Tongue (tissue), 2 donors: Measurements from ENCODE around the gene PLPPR3. TPM values are rescaled to one million over a fixed set of nuclear protein-coding genes. Genes with fewer than 3 reads are reported as not detected.
"Not testable (repeated sequence)": the region's sequence is repeated elsewhere in the genome, so short reads cannot be mapped to it uniquely, and the experiment has no call there.

Experiments
- DNase-seq: peaks from one replicate; pipeline ENCODE4 v3.0.0-alpha.2; 2015
- total RNA-seq: library from RNA; depleted of rRNA; stranded (reverse); fragments of >200 nt; gene quantifications from one replicate; pipeline ENCODE4 v1.2.3, GENCODE V29; 2014

Gene PLPPR3
- total RNA-seq, 1 donor from 2014 or later, result 0.31 TPM

DNA sequence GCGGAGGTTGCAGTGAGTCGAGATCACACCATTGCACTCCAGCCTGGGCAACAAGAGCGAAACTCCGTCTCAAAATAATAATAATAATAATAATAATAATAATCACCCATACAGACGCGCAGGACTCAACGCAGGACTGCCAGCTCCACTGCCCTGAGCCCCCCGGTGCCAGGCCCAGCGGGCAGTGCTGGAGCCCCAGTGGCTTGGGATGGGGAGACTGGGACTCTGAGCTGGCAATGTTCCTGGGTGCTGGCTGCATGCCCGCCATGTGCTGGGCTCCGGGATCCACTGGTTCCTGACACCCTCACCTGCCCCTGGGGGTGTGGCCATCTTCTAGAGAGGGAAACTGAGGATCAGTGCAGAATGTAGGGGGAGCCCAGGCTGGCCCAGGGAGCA lies 5.6 kb upstream of the PLPPR3 start:
- DNase-seq, result no peak

DNA sequence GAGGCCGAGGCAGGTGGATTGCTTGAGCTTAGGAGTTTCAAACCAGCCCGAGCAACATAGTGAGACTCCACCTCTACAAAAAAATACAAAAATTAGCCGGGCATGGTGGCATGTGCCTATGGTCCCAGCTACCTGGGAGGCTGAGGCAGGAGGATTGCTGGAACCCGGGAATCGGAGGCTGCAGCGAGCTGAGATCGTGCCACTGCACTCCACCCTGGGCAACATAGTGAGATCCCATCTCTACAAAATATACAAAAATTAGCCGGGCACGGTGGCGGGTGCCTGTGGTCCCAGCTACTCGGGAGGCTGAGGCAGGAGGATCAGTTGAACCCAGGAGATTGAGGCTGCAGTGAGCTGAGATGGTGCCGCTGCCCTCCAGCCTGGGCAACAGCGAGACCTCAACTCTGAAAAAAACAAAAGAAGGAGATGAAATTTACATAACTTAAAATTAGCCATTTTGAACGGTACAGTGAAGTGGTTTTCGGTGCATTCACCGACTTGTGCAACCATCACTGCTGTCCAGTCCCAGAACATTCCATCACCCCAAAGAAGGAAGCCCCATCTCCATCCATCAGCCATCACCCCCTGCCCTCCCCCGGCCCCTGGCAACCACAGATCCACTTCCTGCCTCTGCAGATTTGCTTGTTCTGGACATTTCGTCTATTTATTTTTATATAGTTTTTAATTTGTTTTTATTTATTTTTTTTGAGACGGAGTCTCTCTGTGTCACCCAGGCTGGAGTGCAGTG lies 4.3 kb upstream of the PLPPR3 start:
- no peak for DNase-seq

DNA sequence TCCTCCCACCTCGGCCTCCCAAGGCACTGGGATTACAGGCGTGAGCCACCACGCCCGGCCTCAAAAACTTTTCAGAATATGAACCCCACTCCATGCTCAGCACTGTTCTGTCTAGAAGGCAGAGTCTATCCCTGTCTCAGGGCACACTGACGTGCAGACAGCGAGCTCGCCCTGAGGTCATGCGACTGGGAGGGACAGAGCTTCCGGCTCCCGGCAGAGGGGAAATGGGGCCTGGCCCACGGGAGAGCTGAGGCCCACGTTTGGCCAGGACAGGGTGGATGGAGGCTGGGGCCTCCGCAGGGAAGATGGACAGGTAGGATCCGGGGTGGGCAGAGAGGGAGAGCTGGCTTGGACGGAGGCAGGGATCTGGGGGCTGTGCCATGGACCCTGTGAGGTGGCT lies 3.1 kb upstream of the PLPPR3 start:
- no peak for DNase-seq

DNA sequence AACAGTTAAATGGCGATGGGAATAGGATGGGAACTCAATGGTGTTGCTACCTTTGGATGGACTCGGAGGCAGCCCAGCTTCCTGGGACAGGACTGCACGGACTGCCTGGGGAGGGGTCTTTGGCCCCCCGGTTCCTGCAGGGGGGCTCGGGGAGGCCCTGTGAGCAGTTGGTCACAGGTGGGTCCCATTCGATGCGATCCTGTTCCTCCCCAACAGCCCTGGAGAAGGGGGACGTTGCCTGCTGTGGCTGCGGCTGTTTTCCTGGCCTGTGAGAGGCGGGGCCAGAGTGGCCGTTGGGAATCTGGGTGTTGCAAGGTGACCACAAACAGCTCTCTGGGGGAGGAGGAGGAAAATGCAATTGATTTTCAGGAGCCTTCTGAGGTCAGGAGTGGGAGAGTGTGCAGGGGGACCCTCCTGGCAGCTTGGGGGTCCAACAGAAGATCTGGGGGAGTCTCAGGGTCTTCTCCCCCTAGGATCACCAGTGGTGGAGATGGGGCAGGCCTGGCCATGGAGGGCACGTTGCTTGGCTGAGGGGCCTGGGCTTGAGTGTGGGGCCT lies 1.9 kb upstream of the PLPPR3 start:
- no peak for DNase-seq

DNA sequence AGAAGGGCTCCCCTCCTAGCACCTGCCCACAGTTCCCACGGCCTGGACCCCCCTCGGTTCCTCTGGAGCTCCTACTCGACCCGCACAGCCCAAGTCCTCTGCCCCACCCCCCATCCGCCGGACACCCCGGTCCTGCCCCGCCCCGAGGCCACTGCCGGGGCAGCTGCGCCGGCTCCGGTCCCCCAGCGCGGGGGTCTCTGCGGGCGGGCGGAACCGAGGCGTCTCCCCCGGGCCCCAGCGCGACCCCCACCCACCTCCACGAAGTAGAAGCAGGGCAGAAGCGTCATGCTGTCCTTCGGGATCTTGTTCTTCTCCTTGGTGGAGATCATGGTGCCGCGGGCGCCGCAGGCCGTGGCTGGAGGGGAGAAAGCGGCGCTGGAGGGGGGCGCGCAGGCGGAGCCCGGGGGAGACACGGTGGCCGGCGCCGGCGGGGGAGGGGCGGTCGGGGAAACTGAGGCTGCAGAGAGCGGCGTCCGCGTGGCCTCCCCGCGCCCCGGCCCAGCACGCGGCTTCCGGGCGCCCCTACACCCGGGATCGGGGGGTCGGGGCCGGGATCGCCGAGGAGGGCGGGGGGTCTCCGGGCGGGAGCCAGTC lies 427 bp downstream of the PLPPR3 start:
- no peak for DNase-seq

DNA sequence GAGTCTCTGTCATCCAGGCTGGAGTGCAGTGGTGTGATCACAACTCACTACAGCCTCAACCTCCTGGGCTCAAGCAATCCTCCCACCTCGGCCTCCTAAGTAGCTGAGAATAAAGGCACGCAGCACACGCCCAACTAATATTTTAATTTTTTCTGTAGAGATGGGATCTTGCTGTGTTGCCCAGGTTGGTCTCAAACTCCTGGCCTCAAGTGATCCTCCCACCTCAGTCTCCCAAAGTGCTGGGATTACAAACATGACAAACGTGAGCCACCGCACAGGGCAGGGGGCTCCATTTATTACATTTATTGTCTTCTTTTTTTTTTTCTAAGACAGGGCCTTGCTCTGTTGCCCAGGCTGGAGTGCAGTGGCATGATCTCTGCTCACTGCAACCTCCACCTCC lies 1.5 kb downstream of the PLPPR3 start:
- not testable (repeated sequence) for DNase-seq

DNA sequence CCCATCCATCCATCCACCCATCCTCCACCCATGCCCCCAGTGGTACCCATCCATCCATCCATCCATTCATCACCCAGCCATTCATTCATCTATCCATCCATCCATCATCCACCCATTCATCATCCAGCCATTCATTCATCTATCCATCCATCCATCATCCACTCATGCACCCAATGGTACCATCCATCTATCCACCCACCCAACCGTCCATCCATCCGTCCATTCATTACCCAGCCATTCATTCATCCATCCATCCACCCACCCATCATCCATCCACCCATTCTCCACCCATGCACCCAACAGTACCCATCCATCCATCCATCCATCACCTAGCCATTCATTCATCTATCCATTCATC lies 5.3 kb downstream of the PLPPR3 start:
- no peak for DNase-seq

DNA sequence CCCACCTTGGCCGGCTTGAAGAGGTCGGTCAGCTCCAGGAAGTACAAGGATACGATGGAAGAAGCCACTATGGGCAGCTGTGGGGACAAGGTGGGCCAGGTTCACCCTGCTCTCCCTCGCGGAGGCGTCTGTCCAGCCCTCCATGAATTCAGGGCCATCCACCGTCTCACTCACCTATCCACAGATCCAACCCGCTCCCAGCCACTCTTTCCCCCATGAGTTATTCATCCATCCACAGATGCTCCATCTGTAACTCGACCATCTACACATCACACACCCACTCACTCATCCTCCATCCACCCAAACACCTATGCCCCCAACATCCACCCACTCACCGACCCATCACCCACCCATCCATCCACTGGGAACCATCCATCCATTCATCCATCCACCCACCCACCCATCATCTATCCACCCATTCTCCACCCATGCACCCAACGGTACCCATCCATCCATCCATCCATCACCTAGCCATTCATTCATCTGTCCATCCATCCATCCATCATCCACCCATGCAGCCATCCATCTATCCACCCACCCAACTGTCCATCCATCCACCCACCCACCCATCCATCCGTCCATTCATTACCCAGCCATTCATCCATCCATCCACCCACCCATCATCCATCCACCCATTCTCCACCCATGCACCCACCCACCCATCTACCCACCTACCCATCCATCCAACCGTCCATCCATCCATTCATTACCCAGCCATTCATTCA lies 5.8 kb downstream of the PLPPR3 start:
- no peak for DNase-seq

DNA sequence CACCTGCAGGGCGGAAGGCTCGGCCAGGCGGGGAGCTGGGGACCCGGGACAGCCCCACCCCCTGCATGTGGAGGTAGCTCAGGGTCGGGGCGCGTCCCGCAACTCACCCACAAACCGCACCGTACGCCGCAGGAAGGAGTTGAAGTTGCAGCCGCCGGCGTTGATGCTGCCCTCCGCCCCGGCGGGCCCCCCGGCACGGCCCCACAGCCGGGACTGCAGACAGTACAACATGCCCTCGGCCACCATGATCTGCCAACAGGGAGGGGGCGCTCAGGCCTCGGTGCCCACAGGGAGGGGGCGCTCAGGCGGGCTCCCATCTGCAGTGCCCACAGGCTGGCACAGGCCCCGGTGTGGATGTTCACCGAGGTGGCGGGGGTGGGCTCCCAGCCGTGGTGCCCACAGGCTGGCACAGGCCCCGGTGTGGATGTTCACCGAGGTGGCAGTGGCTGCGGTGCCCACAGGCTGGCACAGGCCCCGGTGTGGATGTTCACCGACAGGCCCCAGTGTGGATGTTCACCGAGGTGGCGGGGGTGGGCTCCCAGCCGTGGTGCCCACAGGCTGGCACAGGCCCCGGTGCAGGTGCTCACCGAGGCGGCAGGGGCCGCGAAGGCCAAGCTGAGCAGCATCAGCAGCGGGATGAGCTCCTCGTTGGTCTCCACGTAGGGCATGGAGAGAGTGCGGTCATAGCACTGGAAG lies 6.5 kb downstream of the PLPPR3 start:
- no peak for DNase-seq

DNA sequence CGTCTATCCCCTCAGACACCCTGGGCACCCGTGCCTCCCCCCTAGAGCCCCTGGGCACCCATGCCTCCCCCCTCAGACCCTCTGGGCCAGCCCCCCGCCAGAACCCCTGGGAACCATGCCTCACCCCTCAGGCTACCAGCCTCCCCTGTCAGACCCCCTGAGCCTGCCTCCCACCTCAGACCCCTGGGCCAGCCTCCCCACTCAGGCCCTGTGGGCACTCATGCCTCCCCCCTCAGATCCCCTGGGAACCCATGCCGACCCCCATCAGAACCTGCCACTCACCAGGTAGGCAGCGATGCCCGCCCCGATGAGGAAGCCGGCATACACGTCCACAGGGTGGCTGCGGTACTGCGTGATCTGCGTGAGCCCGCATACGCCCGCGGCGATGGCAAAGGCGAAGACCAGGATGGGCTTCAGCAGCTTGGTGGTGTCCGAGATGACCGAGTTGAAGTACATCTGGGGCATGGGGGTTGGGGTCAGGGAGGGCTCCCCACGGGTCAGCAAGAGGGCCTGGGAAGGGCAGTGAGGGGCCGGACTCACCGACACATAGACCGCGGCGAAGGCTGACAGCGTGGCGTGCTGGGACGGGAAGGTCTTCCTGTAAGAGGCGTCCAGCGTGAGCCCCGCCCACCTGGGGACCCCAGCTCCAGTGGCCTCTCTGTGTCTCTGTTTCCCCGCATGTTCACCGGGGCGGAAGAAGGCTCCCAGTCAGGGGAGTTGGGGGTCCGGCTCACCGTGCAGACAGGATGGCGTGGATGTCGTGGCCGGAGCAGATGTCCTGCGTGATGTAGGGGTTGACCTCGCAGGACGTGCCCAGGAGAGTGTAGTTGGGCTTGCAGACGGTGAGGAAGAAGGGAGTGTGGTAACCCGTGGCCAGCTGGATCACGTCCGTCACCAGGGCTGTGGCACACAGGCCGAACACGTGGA lies 7.3 kb downstream of the PLPPR3 start:
- DNase-seq, result no peak

DNA sequence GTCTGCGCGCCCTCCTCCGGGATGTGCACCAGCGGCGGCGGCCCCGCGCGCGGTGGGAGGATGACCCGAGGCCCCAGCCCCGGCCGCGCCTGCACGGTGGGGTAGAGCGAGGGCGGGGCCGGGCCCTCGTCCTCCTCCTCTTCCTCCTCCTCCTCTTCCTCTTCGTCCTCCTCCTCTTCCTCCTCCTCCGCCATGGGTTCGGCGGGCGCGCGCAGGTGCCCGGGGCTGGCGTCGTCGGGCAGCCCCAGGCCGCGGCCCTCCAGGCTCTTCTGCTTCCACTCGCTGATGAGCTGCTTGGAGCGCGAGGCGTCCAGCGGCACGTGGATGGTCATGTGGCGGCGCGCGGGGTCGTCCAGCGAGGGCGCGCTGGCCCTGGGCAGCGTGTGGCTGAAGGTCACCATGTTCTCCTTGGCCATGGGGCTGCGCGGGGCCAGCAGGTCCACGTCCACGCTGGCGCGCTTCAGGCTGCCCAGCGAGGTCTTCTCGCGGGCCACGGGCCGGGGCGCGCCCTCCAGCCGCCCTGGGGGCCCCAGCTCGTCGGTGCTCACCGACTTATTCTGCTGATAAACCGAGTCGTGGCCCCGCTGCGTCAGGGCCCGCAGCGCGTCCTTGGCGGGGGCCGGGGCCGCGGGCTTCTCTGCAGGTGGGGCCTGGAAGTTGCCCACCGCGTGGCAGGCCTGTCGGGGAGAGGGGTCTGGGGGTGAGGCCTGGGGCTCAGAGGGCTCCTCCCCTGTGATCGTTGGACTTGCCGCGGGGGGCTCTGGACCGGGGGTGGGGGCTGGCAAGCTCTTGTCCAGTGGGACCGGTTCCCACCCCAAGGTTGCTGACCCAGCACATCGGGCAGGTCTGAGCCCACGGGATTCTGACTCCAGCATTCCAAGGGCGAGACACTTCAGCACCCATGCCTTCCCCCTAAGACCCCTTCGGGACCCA lies 8.3 kb downstream of the PLPPR3 start:
- no peak for DNase-seq

DNA sequence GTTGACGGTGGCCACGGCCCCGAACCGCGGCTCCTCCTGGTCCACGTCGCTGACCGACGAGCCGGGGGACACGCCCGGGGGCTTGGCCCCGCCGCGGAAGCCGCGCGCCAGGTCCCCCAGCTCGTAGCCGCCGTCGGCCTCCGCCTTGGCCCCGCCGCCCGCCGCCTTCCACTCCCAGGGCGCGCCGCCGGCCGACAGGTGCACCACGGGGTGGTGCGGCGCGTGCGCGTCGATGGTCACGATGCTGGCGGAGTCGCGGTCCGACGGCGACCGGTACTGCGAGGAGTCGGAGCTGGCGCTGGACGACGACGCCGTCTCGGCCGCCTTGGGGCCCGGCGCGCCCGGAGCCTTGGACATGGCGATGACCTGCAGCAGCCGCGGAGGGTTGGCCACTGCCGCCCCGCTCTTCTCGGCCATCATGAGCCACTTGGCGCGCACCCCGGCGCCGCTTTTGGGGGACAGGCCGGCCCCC lies 9.0 kb downstream of the PLPPR3 start:
- no peak for DNase-seq

DNA sequence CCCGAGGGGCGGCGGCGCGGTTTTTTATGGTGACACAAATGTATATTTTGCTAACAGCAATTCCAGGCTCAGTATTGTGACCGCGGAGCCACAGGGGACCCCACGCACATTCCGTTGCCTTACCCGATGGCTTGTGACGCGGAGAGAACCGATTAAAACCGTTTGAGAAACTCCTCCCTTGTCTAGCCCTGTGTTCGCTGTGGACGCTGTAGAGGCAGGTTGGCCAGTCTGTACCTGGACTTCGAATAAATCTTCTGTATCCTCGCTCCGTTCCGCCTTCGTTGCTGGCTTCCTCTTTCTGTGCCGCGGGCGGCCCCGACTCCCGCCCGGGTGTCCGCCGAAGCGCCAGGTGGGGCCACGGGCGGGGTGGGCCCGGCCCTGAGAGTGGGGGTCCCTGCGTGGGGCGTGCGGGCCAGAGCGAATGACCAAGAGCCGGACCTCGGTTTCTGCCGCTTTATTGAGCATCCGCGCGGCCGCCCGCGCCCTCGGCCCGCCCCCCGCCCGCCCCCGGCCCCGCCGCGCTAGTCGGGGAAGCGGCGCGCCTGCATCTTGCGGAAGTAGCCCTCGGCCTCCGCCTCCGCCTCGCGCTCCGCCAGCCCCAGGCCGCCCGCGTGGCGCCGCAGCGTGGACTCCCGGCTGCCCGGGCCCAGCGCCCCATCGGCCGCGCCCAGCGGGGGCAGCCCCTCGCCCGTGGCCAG lies 9.6 kb downstream of the PLPPR3 start:
- no peak for DNase-seq

DNA sequence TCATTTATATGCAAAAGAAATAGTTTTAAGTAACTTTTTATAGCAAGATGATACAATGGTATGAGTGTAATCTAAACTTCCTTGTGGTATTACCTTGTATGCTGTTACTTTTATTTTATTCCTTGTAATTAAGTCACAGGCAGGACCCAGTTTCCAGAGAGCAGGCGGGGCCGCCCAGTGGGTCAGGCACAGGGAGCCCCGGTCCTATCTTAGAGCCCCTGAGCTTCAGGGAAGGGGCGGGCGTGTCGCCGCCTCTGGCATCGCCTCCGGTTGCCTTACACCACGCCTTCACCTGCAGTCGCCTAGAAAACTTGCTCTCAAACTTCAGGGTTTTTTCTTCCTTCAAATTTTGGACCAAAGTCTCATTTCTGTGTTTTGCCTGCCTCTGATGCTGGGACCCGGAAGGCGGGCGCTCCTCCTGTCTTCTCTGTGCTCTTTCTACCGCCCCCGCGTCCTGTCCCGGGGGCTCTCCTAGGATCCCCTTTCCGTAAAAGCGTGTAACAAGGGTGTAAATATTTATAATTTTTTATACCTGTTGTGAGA lies 10.2 kb downstream of the PLPPR3 start:
- DNase-seq, result no peak

DNA sequence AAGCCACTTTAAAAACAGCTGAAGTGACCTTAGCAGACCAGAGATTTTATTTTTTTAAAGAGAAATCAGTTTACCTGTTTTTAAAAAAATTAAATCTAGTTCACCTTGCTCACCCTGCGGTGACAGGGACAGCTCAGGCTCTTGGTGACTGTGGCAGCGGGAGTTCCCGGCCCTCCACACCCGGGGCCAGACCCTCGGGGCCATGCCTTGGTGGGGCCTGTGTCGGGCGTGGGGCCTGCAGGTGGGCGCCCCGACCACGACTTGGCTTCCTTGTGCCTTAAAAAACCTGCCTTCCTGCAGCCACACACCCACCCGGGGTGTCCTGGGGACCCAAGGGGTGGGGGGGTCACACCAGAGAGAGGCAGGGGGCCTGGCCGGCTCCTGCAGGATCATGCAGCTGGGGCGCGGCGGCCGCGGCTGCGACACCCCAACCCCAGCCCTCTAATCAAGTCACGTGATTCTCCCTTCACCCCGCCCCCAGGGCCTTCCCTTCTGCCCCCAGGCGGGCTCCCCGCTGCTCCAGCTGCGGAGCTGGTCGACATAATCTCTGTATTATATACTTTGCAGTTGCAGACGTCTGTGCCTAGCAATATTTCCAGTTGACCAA lies 10.8 kb downstream of the PLPPR3 start:
- no peak for DNase-seq

DNA sequence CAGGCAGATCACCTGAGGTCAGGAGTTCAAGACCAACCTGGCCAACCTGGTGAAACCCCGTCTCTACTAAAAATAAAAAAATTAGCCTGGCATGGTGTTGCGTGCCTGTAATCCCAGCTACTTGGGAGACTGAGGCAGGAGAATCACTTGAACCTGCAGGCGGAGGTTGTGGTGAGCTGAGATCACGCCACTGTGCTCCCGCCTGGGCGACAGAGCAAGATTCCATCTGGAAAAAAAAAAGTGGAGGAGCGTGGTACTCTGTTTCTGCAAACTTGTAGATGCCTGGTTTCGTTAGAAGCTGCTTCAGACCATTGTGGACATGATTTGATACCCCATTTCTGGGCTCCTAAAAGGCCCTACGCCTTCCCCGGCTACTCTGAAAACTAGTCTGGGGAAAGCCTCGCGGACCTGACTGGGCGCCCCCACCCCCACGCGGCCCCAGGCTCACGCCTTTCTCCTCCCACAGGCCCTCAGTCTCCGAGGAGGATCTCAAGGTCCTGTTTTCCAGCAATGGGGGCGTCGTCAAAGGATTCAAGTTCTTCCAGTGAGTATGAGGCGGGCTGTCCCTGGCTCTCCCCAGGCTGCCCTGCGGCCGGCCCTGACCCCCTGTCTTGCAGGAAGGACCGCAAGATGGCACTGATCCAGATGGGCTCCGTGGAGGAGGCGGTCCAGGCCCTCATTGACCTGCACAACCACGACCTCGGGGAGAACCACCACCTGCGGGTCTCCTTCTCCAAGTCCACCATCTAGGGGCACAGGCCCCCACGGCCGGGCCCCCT lies 11.5 kb downstream of the PLPPR3 start:
- DNase-seq, result no peak

DNA sequence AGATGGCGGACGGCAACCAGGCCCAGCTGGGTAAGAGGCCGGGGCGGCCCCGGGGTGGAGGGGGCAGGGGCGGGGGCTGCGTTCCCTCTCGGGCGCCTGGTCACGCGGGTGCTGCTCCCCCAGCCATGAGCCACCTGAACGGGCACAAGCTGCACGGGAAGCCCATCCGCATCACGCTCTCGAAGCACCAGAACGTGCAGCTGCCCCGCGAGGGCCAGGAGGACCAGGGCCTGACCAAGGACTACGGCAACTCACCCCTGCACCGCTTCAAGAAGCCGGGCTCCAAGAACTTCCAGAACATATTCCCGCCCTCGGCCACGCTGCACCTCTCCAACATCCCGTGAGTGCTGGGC lies 13.4 kb downstream of the PLPPR3 start:
- DNase-seq, result no peak
